Measurements from ENCODE around the gene FAHD2A. TPM values are rescaled to one million over a fixed set of nuclear protein-coding genes. Genes with fewer than 3 reads are reported as not detected.
"Not testable (repeated sequence)": the region's sequence is repeated elsewhere in the genome, so short reads cannot be mapped to it uniquely, and the experiment has no call there.

FAHD2A gene
- total RNA-seq, 1 donor from 2014 or later = 40.4 TPM

- H3K4me3 Mint-ChIP-seq (ENCODE audit: unreplicated experiment) = peak overlapping the region; percentile 99
- peak; percentile 51 for DNase-seq (ENCODE audit: extremely low spot score, unreplicated experiment)
- H3K27ac Mint-ChIP-seq (ENCODE audit: unreplicated experiment) = no peak overlapping the region
- no peaks in the 10 kb centered on the region for H3K36me3 Mint-ChIP-seq (ENCODE audit: unreplicated experiment)
- TF ChIP-seq CTCF (IDR thresholded peaks at IDR 0.05) = no peak
- H3K9me3 Mint-ChIP-seq (ENCODE audit: unreplicated experiment) = no peaks in the 10 kb centered on the region
- H3K4me1 Mint-ChIP-seq (ENCODE audit: unreplicated experiment) = peaks cover 28% of the 10 kb centered on the region
- no peaks in the 10 kb centered on the region for H3K27me3 Mint-ChIP-seq (ENCODE audit: unreplicated experiment)
These were observed 1.0 kb upstream of the FAHD2A start for GRCh38 chr2:95401480-95401879.

- peak; percentile 74 for DNase-seq (ENCODE audit: extremely low spot score, unreplicated experiment)
- Mint-ChIP-seq H3K4me1 (ENCODE audit: unreplicated experiment) (peaks cover 28% of the 10 kb centered on the region), H3K4me3 (ENCODE audit: unreplicated experiment) (peak overlapping the region; percentile 99), H3K27ac (ENCODE audit: unreplicated experiment) (peak overlapping the region; percentile 97)
- not testable (repeated sequence) for H3K27me3 Mint-ChIP-seq (ENCODE audit: unreplicated experiment); H3K36me3 Mint-ChIP-seq (ENCODE audit: unreplicated experiment); H3K9me3 Mint-ChIP-seq (ENCODE audit: unreplicated experiment)
These were observed 521 bp upstream of the FAHD2A start for GRCh38 chr2:95402004-95402369.

GRCh38 chr2:95403204-95403721 is 755 bp downstream of the FAHD2A start:
- not testable (repeated sequence) for H3K9me3 Mint-ChIP-seq (ENCODE audit: unreplicated experiment); H3K36me3 Mint-ChIP-seq (ENCODE audit: unreplicated experiment); H3K27me3 Mint-ChIP-seq (ENCODE audit: unreplicated experiment)
- peak; percentile 72 for DNase-seq (ENCODE audit: extremely low spot score, unreplicated experiment)
- peak overlapping the region; percentile 99 for H3K4me3 Mint-ChIP-seq (ENCODE audit: unreplicated experiment)
- peaks cover 28% of the 10 kb centered on the region for H3K4me1 Mint-ChIP-seq (ENCODE audit: unreplicated experiment)
- H3K27ac Mint-ChIP-seq (ENCODE audit: unreplicated experiment) = peak overlapping the region; percentile 97
- TF ChIP-seq CTCF (IDR thresholded peaks at IDR 0.05) = peak; percentile 56

- H3K4me3 Mint-ChIP-seq (ENCODE audit: unreplicated experiment) = peak overlapping the region; percentile 99
- H3K9me3 Mint-ChIP-seq (ENCODE audit: unreplicated experiment) = not testable (repeated sequence)
These were observed 1.3 kb downstream of the FAHD2A start for GRCh38 chr2:95403824-95404223.

GRCh38 chr2:95404676-95405075 is 2.2 kb downstream of the FAHD2A start:
- peak; percentile 51 for DNase-seq (ENCODE audit: extremely low spot score, unreplicated experiment)
- not testable (repeated sequence) for H3K9me3 Mint-ChIP-seq (ENCODE audit: unreplicated experiment); H3K36me3 Mint-ChIP-seq (ENCODE audit: unreplicated experiment); H3K27ac Mint-ChIP-seq (ENCODE audit: unreplicated experiment); H3K27me3 Mint-ChIP-seq (ENCODE audit: unreplicated experiment)
- Mint-ChIP-seq H3K4me1 (ENCODE audit: unreplicated experiment) (peaks cover 28% of the 10 kb centered on the region), H3K4me3 (ENCODE audit: unreplicated experiment) (peak overlapping the region; percentile 10)

More at GRCh38 chr2:95403824-95404223, 1.3 kb downstream of the FAHD2A start:
- H3K36me3 Mint-ChIP-seq (ENCODE audit: unreplicated experiment); H3K27ac Mint-ChIP-seq (ENCODE audit: unreplicated experiment); H3K27me3 Mint-ChIP-seq (ENCODE audit: unreplicated experiment): not testable (repeated sequence)
- peaks cover 28% of the 10 kb centered on the region for H3K4me1 Mint-ChIP-seq (ENCODE audit: unreplicated experiment)
- peak; percentile 56 for DNase-seq (ENCODE audit: extremely low spot score, unreplicated experiment)

- not testable (repeated sequence) for H3K27me3 Mint-ChIP-seq (ENCODE audit: unreplicated experiment); H3K9me3 Mint-ChIP-seq (ENCODE audit: unreplicated experiment); H3K4me3 Mint-ChIP-seq (ENCODE audit: unreplicated experiment); DNase-seq (ENCODE audit: extremely low spot score, unreplicated experiment); H3K4me1 Mint-ChIP-seq (ENCODE audit: unreplicated experiment); H3K36me3 Mint-ChIP-seq (ENCODE audit: unreplicated experiment); H3K27ac Mint-ChIP-seq (ENCODE audit: unreplicated experiment)
These were observed 8.7 kb downstream of the FAHD2A start for GRCh38 chr2:95411239-95411638.

GRCh38 chr2:95414015-95414594 is 11.6 kb downstream of the FAHD2A start:
- peak; percentile 93 for DNase-seq (ENCODE audit: extremely low spot score, unreplicated experiment)
- H3K4me1 Mint-ChIP-seq (ENCODE audit: unreplicated experiment); H3K36me3 Mint-ChIP-seq (ENCODE audit: unreplicated experiment); H3K27ac Mint-ChIP-seq (ENCODE audit: unreplicated experiment); H3K27me3 Mint-ChIP-seq (ENCODE audit: unreplicated experiment); H3K4me3 Mint-ChIP-seq (ENCODE audit: unreplicated experiment); H3K9me3 Mint-ChIP-seq (ENCODE audit: unreplicated experiment): not testable (repeated sequence)
- peak; percentile 89 for TF ChIP-seq CTCF (IDR thresholded peaks at IDR 0.05)

- not testable (repeated sequence) for H3K4me1 Mint-ChIP-seq (ENCODE audit: unreplicated experiment); H3K4me3 Mint-ChIP-seq (ENCODE audit: unreplicated experiment); H3K9me3 Mint-ChIP-seq (ENCODE audit: unreplicated experiment); H3K27ac Mint-ChIP-seq (ENCODE audit: unreplicated experiment); H3K27me3 Mint-ChIP-seq (ENCODE audit: unreplicated experiment); H3K36me3 Mint-ChIP-seq (ENCODE audit: unreplicated experiment); DNase-seq (ENCODE audit: extremely low spot score, unreplicated experiment)
These were observed 12.6 kb downstream of the FAHD2A start for GRCh38 chr2:95415138-95415537.

- not testable (repeated sequence) for H3K4me1 Mint-ChIP-seq (ENCODE audit: unreplicated experiment); H3K9me3 Mint-ChIP-seq (ENCODE audit: unreplicated experiment); H3K36me3 Mint-ChIP-seq (ENCODE audit: unreplicated experiment); DNase-seq (ENCODE audit: extremely low spot score, unreplicated experiment); H3K4me3 Mint-ChIP-seq (ENCODE audit: unreplicated experiment); H3K27ac Mint-ChIP-seq (ENCODE audit: unreplicated experiment); H3K27me3 Mint-ChIP-seq (ENCODE audit: unreplicated experiment)
These were observed 13.1 kb downstream of the FAHD2A start for GRCh38 chr2:95415561-95415960.

Data from osteocyte (in vitro differentiated cells).